Liver (tissue), 9 donors: ENCODE results near the gene ABAT. TPM values are rescaled to one million over a fixed set of nuclear protein-coding genes. Genes with fewer than 3 reads are reported as not detected.

Source experiments
- DNase-seq: peaks from one replicate; pipeline ENCODE4 v3.0.0-alpha.2; 2017; ENCODE audit warnings: low spot score
- H3K27ac ChIP-seq, 2 donors: one replicate each; pipeline ENCODE4 v1.7.0; 2013; ENCODE audit warnings: inconsistent platforms in 2 of 2, low read length in 2 of 2, control low read depth in 1 of 2, low read depth in 1 of 2, mild to moderate bottlenecking in 1 of 2
- H3K27me3 ChIP-seq, 4 donors: one replicate each; pipeline versions ENCODE4 v1.6.1 to v1.7.0; 2013; ENCODE audit warnings: low read length in 3 of 4, inconsistent platforms in 1 of 4, mild to moderate bottlenecking in 1 of 4, moderate library complexity in 1 of 4; ENCODE audit not compliant: control insufficient read depth in 4 of 4, insufficient read depth in 4 of 4
- H3K36me3 ChIP-seq, 4 donors: one replicate each; pipeline versions ENCODE4 v1.6.1 to v1.7.0; 2013; ENCODE audit warnings: low read length in 3 of 4, mild to moderate bottlenecking in 3 of 4, low read depth in 1 of 4, moderate library complexity in 1 of 4; ENCODE audit not compliant: control insufficient read depth in 4 of 4, insufficient read depth in 3 of 4
- H3K4me1 ChIP-seq, 4 donors: one replicate each; pipeline versions ENCODE4 v1.6.1 to v1.7.0; 2013; ENCODE audit warnings: low read length in 3 of 4, mild to moderate bottlenecking in 3 of 4, moderate library complexity in 1 of 4; ENCODE audit not compliant: control insufficient read depth in 4 of 4, insufficient read depth in 4 of 4
- H3K4me3 ChIP-seq, 3 donors: one replicate each; pipeline versions ENCODE4 v1.6.1 to v1.7.0; 2013; ENCODE audit warnings: low read length in 3 of 3, control low read depth in 1 of 3, low read depth in 1 of 3, mild to moderate bottlenecking in 1 of 3
- H3K9ac ChIP-seq, 2 donors: one replicate each; pipeline ENCODE4 v1.7.0; 2013; ENCODE audit warnings: low read length in 2 of 2, mild to moderate bottlenecking in 2 of 2, moderate library complexity in 2 of 2, control low read depth in 1 of 2, low read depth in 1 of 2
- H3K9me3 ChIP-seq, 4 donors: one replicate each; pipeline versions ENCODE4 v1.6.1 to v1.7.0; 2013; ENCODE audit warnings: low read length in 3 of 4; ENCODE audit not compliant: control insufficient read depth in 4 of 4
- ATF3 ChIP-seq: IDR thresholded peaks from 2 replicates; pipeline ENCODE4 v1.6.1; 2016; ENCODE audit warnings: antibody characterized with exemption
- CTCF ChIP-seq: fragments of 150-350 bp; IDR thresholded peaks from 2 replicates; pipeline ENCODE4 v1.5.1; 2017; ENCODE audit warnings: improper control_type of control experiment, low read depth, low read length; ENCODE audit not compliant: missing input control
- EGR1 ChIP-seq, 2 donors: IDR thresholded peaks; 2 replicates each; pipeline ENCODE4 v1.6.1; 2016 to 2018; ENCODE audit warnings: antibody characterized with exemption in 2 of 2, low read depth in 2 of 2
- FOXA1 ChIP-seq: IDR thresholded peaks from 2 replicates; pipeline ENCODE4 v1.6.1; 2016; ENCODE audit warnings: antibody characterized with exemption
- GABPA ChIP-seq, 2 donors: IDR thresholded peaks in 1 of 2; conservative IDR thresholded peaks in 1 of 2; 2 replicates each; pipeline ENCODE4 v1.6.1; 2016; ENCODE audit warnings: antibody characterized with exemption in 2 of 2, mild to moderate bottlenecking in 1 of 2, moderate library complexity in 1 of 2
- HNF4G ChIP-seq: IDR thresholded peaks from 2 replicates; pipeline ENCODE4 v1.6.1; 2016; ENCODE audit warnings: antibody characterized with exemption
- MAX ChIP-seq: IDR thresholded peaks from 2 replicates; pipeline ENCODE4 v1.6.1; 2016; ENCODE audit warnings: antibody characterized with exemption
- RAD21 ChIP-seq, 2 donors: IDR thresholded peaks; 2 replicates each; pipeline ENCODE4 v1.6.1; 2016; ENCODE audit warnings: antibody characterized with exemption in 2 of 2, mild to moderate bottlenecking in 2 of 2
- REST ChIP-seq: IDR thresholded peaks from 2 replicates; pipeline ENCODE4 v1.6.1; 2016; ENCODE audit warnings: antibody characterized with exemption, mild to moderate bottlenecking
- RXRA ChIP-seq, 2 donors: IDR thresholded peaks; 2 replicates each; pipeline ENCODE4 v1.6.1; 2017 to 2018; ENCODE audit warnings: antibody characterized with exemption in 2 of 2, mild to moderate bottlenecking in 1 of 2
- SP1 ChIP-seq: IDR thresholded peaks from 2 replicates; pipeline ENCODE4 v1.6.1; 2018; ENCODE audit warnings: antibody characterized with exemption, mild to moderate bottlenecking
- TAF1 ChIP-seq: conservative IDR thresholded peaks from 2 replicates; pipeline ENCODE4 v1.6.1; 2016; ENCODE audit warnings: antibody characterized with exemption, mild to moderate bottlenecking
- YY1 ChIP-seq: IDR thresholded peaks from 2 replicates; pipeline ENCODE4 v1.6.1; 2016; ENCODE audit warnings: antibody characterized with exemption, mild to moderate bottlenecking
- ZBTB33 ChIP-seq: IDR thresholded peaks from 2 replicates; pipeline ENCODE4 v1.6.1; 2016; ENCODE audit warnings: antibody characterized with exemption
- WGBS: extraction: QIAGEN DNeasy Blood & Tissue Kit; methylation state at CpG from one replicate; pipeline ENCODE4 v1.1.7; 2013; 5-methylcytosine and 5-hydroxymethylcytosine counted together
- polyA plus RNA-seq, 2 donors: library from polyadenylated mRNA; stranded (reverse) in 1 of 2; unstranded in 1 of 2; fragments of 200-250 nt in 1 of 2; fragments of >200 nt in 1 of 2; fragmentation: Nextera tagmentation in 1 of 2; extraction: Ambion mirVana in 1 of 2; gene quantifications; one replicate each; pipeline versions ENCODE4 v1.2.1 to v1.2.3, GENCODE V29; 2013 to 2015
- total RNA-seq, 2 donors: library from RNA; depleted of rRNA; stranded (reverse); fragments of >200 nt; gene quantifications; one replicate each; pipeline ENCODE4 v1.2.3, GENCODE V29; 2014
- donor health status: healthy.
- donor health status: healthy.
- donor health status: healthy.
- donor health status: healthy.
- donor health status: healthy.

The ABAT gene
- total and polyA plus RNA-seq, 4 donors: 52.4 to 205 (median 141) TPM

GRCh38 chr16:8764525-8765250 is 90.3 kb downstream of the ABAT start:
- 93% methylated on average over 18 of the region's 18 CpGs for whole genome bisulfite sequencing
- H3K36me3 ChIP-seq: peaks cover 2 to 57% (median 44%) of the 10 kb centered on the region in 4 donors

GRCh38 chr16:8767176-8767575 is 92.8 kb downstream of the ABAT start:
- no peaks in the 10 kb centered on the region for H3K4me1 ChIP-seq
- no peak overlapping the region for H3K9ac ChIP-seq
- TF ChIP-seq TAF1: no peak
- TF ChIP-seq FOXA1: no peak
- no peak for TF ChIP-seq CTCF
- no peak for TF ChIP-seq SP1
- no peak for TF ChIP-seq ZBTB33
- no peak for TF ChIP-seq YY1
- TF ChIP-seq RXRA (IDR thresholded peaks at IDR 0.05): no peak
- no peak for TF ChIP-seq MAX
- no peak for TF ChIP-seq EGR1 (IDR thresholded peaks at IDR 0.05; ENCODE audit: low read depth in 2 of 2)
- no peak for TF ChIP-seq HNF4G
- no peaks in the 10 kb centered on the region for H3K9me3 ChIP-seq
- H3K36me3 ChIP-seq: peaks cover 2 to 64% (median 38%) of the 10 kb centered on the region in 4 donors
- no peak overlapping the region for H3K27ac ChIP-seq
- no peak for DNase-seq
- WGBS: 94% methylated on average over 8 of the region's 8 CpGs
- no peak overlapping the region for H3K4me3 ChIP-seq
- H3K27me3 ChIP-seq: no peaks in the 10 kb centered on the region

More at GRCh38 chr16:8764525-8765250, 90.3 kb downstream of the ABAT start:
- Histone ChIP-seq H3K27me3 (no peaks in the 10 kb centered on the region), H3K4me3 (no peak overlapping the region), H3K4me1 (no peaks in the 10 kb centered on the region), H3K27ac (no peak overlapping the region), H3K9me3 (no peaks in the 10 kb centered on the region), H3K9ac (no peak overlapping the region)
- TF ChIP-seq MAX (no peak), REST (no peak), ATF3 (no peak), RAD21 (IDR thresholded peaks at IDR 0.05) (no peak), EGR1 (IDR thresholded peaks at IDR 0.05; ENCODE audit: low read depth in 2 of 2) (no peak), FOXA1 (no peak), GABPA (IDR thresholded peaks at IDR 0.05 in 1 of 2, conservative IDR thresholded peaks at IDR 0.05 in 1 of 2) (no peak), TAF1 (no peak)
- DNase-seq: no peak
